Renal cortical epithelial cell (primary cell): Measurements from ENCODE around the gene CPAMD8. TPM values are rescaled to one million over a fixed set of nuclear protein-coding genes. Genes with fewer than 3 reads are reported as not detected.

Experiments used
- DNase-seq: peaks from one replicate; pipeline ENCODE4 v3.0.0-alpha.2; 2011; ENCODE audit warnings: low read depth
- total RNA-seq: library from RNA; depleted of rRNA; stranded (reverse); fragments of >200 nt; gene quantifications from 2 replicates; pipeline ENCODE4 v1.2.3, GENCODE V29; 2014

Gene CPAMD8
- total RNA-seq, 1 donor from 2014 or later = 3.9 TPM

DNA sequence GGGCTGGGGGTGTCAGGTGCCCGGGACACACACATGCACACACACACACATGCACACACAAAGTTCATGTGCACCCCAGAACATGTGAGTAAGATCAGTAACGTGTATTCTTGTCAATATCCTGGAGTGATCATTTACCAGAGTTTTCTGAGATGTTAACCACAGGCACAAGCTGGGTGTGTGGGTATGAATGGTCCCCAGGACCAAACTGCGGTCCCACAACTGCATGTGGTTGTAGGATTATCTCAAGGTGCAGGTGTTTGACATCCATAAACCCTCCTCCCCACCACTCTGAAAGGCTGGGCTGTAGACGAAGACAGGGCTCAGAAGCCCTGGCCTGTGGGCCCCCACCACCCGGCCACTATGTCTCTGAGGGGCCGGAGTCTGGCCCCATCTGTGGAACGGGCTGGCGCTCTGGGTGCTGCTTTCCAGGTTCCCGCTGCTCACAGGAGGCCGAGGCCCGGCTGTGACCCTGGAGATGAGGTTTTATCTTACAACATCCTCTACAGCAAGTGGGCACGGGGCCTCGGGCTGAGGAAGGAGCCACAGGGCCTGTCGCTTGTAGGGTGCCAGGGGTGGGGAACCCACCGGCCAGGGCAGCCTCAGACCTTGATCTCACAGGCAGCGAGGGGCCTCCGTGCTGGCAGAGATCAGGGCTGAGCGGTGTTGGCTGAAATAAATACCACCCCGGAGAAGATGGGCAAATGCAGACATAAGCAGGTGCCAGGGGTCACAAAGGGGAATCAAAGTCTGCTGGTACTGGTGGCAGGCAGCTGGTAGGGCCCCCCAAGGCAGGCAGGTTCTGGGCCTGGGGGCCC lies 133.5 kb downstream of the CPAMD8 start:
- DNase-seq = no peak

DNA sequence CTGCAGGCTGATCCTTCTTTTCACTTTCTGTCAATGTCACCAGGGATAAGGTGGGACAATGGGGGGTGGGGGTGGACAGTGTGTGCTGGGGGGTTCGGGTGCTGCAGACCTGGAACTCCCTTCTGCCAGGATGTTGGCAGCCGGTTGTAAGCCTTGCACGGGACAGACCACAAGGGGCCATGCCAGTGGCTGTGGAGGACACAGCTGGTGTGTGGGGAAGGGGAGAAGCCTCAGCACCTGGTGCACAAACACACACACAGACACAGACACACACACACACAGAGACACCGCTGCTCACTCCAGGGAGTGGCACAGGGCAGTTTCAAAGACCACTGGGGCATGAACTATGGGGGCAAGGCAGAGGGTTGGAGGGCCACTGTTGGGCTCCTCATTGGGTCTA lies 134.2 kb downstream of the CPAMD8 start:
- no peak for DNase-seq

DNA sequence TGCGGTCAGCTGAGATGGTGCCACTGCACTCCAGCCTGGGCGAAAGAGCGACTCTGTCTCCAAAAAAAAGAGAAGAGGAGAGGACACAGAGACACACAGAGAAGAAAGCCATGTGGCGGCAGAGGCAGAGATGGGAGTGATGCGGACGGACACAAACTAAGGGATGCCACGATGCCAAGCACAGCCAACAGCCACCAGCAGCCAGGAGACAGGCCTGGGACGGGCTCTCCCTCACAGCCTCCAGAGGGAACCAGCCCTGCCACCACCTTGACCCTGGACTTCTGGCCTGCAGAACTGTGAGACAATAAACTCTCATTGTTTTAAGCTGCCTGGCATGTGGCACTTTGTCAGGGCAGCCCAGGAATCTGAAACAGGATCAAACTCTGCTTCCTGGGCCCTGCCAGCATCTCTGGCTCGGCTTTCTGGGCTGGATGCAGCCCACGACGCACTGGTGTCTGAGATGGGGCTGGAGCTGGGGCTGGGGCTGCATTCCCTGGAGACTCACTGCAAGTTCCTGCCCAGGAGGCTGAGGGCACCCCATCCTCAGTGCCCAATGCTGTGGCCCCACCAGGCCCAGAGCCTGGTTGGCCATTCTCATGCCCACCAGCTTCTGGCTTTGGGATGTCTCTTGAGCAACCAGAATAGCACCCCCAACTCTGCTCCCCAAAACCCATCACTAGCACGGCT lies 134.8 kb downstream of the CPAMD8 start:
- no peak for DNase-seq

DNA sequence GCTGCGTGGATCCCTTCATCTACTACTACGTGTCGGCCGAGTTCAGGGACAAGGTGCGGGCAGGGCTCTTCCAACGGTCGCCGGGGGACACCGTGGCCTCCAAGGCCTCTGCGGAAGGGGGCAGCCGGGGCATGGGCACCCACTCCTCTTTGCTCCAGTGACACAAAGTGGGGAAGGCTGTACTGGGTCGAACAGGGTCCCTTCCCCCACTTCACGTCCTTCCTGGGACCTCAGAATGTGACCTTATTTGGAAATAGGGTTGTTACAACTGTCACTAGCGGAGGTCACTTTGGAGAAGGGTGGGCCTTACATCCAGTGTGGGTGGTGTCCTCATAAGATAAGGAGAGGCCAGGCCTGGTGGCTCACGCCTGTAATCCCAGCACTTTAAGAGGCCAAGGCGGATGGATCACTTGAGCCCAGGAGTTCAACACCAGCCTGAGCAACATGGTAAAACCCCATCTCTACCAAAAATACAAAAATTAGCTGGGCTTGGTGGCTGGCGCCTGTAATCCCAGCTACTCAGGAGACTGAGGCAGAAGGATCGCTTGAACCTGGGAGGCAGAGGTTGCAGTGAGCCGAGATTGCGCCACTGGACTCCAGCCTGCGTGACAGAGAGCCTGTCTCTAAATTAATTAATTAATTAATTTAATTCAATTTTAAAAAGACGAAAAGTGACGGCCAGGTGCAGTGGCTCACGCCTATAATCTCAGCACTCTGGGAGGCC lies 136.0 kb downstream of the CPAMD8 start:
- no peak for DNase-seq

DNA sequence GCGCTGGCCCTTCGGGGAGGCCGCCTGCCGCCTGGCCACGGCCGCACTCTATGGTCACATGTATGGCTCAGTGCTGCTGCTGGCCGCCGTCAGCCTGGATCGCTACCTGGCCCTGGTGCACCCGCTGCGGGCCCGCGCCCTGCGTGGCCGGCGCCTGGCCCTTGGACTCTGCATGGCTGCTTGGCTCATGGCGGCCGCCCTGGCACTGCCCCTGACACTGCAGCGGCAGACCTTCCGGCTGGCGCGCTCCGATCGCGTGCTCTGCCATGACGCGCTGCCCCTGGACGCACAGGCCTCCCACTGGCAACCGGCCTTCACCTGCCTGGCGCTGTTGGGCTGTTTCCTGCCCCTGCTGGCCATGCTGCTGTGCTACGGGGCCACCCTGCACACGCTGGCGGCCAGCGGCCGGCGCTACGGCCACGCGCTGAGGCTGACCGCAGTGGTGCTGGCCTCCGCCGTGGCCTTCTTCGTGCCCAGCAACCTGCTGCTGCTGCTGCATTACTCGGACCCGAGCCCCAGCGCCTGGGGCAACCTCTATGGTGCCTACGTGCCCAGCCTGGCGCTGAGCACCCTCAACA lies 136.6 kb downstream of the CPAMD8 start:
- DNase-seq = no peak

DNA sequence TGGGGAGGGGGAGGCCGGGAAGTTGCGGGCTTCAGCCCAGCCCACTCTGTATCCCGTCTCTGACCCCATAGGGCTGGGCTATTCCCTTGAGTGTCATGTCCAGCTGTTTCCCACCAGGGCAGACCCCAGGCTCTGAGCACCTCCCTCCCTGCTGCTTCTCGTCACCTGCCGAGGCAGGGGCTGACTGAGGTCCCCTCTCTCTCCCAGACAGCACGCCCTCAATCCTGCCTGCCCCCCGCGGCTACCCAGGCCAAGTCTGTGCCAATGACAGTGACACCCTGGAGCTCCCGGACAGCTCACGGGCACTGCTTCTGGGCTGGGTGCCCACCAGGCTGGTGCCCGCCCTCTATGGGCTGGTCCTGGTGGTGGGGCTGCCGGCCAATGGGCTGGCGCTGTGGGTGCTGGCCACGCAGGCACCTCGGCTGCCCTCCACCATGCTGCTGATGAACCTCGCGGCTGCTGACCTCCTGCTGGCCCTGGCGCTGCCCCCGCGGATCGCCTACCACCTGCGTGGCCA lies 137.2 kb downstream of the CPAMD8 start:
- no peak for DNase-seq

DNA sequence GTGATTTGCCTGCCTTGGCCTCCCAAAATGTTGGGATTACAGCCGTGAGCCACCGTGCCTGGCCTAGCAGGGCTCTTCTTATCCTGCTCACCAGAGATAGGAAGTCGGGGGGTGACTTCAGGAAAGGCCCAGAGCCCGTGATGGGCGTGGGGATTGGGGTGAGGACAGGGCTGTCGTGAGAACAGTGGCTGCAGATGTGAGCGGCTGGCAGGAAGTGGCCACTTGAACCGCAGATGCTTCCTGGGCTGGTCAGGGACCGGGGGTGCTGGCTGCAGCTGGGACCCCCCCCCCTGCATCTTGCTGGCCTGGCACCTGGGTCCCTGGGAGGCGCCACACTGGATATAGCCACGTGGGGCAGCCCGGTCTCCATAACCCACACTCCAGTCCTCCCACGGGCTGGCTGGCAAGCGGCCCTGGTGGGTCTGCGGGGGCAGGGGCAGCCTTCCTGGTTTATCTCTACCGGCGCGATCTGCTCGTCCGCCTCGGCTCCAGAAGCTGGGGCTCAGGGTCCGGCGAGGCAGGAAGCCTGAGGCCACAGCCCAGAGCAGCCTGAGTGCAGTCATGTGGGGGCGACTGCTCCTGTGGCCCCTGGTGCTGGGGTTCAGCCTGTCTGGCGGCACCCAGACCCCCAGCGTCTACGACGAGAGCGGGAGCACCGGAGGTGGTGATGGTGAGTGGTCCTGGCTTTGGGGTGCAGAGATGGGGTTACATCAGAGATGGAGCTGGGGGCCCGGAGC lies 137.8 kb downstream of the CPAMD8 start, which contains the start of gene F2RL3:
TSS of gene F2RL3 (plus strand) at position 371 of the 737 bp plus-strand sequence. CDS start at position 562, 191 bp downstream.
- no peak for DNase-seq

DNA sequence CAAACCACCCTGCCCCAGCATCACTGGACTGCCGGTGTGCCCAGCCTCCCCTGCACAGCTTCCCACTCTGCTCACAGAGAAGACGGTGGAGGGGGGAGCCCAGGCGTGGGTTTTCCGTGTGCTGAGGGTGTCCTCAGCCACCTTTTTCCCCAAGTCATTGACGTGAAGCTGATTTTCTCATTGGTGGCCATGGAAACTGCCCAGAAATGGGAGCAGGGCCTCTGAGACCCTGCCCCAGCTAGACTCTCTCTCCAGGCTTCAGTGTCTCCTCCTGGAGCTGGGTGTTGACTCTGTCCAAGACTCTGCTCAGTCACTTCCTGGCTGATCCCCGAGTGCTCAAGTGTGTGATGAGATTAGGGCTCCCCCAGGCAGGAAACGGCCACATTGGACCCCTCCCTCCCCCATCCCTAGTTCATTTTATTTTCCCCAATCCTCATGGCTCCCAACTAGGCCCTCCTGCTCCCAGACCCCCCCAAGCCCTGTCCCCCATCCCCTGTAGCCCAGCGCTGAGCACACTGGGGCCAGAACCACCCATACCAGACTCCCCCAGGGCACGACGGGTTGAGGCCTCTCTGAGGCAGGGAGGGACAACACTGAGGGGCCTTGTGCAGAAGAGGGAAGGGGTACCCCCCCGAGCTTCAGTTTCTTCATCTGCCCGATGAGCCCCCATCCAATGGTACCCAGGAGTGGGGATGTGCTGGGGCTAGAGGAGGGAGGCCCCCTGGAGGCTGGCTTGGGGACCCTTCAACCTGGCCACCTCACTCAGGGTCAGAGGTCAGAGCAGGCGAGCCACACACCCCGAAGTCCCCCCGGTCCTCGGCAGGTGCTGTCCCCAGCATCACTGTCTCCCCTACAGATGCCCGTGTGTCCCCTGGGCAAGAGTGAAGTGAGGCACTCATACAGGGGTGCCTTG lies 139.0 kb downstream of the CPAMD8 start:
- DNase-seq = no peak

DNA sequence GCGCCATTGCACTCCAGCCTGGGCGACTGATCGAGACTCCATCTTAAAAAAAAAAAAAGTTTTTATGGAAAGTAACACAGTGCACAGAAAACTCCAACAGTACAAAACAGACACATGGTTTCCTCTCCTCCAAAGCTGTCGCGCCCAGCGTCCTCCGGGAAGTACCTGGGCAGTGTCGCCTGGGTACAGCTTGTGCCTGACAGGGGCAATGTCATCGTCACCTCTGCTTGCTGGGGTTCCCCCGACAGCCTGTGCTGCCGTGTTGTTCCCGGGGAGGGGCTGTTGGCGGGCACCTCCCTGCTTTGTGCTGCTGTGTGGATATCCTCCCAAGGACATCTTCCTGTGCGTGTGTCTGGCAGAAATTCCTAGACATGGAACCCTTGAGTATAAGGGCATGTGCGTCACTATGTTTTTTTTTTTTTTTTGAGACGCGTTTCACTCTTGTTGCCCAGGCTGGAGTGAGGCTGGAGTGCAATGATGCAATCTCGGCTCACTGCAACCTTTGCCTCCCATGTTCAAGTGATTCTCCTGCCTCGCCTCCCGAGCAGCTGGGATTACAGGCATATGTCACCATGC lies 140.2 kb downstream of the CPAMD8 start:
- peak; percentile 62 for DNase-seq

DNA sequence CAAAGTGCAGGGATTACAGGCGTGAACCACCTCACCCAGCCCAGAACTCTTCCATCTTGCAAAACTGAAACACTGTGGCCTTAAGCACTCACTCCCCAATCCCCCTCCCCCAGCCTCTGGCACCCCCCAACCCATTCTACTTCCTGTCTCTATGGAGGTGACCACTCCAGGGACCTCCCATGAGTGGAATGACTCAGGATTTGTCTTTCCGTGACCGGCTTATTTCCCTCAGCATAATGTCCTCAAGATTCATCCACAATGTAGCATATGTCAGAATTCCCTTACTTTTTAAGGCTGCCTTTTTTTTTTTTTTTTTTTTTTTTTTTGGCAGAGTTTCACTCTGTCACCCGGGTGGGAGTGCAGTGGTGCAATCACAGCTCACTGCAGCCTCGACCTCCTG lies 141.4 kb downstream of the CPAMD8 start:
- DNase-seq = no peak

DNA sequence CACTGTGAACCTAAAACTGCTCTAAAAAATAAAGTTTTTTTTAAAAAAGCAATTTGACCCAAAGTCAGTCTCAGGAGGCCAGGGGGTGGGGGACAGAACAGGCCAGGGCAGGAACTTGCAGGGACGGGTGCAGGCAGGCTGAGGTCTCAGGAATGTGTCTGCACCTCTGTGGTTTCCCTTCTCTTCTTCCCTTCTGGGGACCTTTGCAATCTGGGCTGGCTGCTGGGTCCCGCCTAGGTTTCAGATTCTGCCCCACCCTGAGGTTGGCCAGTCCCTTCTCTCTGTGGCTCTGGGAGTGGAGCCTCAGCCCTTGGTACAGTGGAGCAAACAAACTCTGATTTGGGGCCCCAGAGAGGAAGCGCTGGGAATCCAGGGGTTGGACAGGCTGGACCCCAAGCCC lies 143.1 kb downstream of the CPAMD8 start:
- DNase-seq = no peak

DNA sequence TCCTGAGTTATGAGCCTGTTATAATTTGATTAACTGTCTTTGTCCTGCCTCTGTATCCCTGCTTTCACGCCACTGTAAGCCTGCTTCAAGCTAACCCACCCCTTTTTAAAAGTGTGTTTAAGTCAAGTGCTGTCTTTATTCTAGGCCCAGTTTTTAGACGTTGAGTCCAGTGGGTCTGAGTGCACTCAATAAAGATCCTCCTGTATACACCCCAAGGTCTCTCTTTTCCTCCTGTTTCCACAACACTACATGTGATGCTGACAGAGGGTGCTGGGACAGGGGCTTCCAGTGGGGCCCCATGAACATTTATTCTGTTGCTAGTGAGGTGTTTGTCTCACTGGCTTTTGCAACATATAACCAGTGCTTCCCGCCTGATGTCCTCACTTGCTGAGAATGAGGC lies 144.5 kb downstream of the CPAMD8 start:
- no peak for DNase-seq

DNA sequence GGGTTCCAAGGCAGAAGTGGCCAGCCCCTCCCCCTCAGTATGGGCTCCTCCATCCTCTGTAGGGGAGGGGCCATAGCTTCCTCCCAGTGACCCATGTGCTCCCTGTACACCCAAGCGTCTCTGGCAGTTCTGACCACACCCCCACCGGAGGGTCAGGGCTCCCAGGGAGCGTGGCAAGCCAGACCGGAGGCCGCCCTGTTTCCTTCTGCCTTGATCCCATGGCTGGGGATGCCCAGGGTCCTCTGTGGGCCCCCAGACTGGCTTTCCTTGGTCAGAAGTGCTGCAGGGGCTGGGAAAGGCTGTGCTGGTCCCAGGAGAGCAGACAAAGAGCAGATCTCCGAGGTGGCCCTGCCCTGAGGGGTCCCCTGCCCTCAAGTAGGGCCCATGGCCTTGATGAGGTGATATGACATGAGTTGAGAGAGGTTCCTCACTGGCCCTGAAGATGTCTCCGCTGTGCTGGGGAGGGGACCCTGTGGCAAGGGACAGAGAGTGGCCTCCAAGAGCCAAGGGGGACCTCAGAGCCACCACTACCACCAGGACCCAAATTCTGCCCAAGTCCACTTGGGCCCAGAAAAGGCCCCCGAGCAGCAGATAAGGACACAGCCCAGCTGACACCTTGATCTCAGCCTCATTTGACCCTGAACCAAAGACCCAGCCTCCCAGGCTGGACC lies 145.6 kb downstream of the CPAMD8 start:
- DNase-seq = no peak

DNA sequence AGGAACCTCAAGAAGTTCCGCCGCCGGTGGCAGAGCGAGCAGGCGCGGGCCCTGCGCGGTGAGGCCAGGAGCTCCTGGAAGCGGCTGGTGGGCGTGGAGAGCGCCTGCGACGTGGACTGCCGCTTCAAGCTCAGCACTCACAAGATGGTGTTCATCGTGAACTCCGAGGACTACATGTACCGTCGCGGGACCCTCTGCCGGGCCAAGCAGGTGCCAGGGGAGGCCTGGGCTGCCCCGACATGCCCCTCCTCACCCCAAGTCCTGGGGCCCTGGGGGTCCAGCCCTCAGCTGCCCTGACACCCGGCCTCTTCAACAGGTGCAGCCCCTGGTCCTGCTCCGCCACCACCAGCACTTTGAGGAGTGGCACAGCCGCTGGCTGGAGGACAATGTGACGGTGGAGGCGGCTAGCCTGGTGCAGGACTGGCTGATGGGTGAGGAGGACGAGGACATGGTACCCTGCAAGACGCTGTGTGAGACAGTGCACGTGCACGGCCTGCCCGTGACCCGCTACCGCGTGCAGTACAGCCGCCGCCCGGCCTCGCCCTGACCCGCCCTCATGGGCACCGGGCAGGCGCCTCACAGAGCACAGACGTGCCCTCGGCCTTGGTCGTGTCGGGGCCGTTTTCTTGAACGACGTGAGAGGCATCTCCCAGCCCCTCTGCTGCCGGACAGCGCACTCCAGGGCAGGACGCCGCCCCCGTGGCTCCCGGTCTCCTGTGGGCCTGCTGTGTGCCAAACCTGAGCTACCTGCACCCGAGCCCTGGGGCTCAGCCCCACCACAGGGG lies 148.2 kb downstream of the CPAMD8 start:
- no peak for DNase-seq

DNA sequence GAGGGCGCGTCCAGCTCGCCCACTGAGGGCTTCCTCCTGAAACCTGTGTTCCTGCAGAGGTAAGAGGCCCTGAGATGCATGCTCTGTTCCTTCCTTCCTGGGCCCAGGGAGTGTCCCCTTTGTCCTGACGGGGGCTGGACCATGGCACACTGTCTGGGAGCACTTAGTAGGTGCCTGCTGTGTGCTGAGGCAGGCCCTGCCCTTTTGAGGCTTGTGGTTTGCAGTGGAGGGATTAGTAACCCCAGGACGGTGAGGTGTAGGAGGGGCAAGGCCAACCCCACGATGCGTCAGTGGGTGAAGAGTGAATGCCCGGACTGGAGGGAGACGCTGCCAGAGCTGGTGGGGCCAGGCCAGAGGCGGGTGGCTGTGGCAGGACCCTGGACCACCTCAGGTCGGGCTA lies 149.0 kb downstream of the CPAMD8 start:
- DNase-seq = no peak

DNA sequence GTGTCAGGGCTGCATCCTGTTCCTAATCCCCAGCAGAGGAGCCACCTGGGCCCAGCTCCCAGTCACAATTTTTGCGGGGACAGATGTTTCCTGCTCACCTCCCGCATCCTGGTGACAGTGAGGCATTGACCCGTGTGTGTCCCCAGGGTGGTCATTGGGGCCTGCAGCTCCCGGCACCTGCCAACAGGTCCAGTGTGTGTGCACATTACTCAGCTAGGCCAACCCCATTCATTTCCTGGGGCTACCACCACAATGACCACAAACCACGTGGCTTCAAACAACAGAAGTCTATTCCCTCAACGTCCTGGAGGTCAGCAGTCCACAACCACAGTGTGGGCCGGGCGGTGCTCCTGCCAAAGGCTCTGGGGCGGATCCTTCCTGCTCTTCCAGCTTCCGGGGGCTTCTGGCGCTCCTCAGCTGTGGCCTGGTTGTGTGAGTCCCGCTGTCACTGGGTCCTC lies 149.7 kb downstream of the CPAMD8 start:
- peak; percentile 59 for DNase-seq

DNA sequence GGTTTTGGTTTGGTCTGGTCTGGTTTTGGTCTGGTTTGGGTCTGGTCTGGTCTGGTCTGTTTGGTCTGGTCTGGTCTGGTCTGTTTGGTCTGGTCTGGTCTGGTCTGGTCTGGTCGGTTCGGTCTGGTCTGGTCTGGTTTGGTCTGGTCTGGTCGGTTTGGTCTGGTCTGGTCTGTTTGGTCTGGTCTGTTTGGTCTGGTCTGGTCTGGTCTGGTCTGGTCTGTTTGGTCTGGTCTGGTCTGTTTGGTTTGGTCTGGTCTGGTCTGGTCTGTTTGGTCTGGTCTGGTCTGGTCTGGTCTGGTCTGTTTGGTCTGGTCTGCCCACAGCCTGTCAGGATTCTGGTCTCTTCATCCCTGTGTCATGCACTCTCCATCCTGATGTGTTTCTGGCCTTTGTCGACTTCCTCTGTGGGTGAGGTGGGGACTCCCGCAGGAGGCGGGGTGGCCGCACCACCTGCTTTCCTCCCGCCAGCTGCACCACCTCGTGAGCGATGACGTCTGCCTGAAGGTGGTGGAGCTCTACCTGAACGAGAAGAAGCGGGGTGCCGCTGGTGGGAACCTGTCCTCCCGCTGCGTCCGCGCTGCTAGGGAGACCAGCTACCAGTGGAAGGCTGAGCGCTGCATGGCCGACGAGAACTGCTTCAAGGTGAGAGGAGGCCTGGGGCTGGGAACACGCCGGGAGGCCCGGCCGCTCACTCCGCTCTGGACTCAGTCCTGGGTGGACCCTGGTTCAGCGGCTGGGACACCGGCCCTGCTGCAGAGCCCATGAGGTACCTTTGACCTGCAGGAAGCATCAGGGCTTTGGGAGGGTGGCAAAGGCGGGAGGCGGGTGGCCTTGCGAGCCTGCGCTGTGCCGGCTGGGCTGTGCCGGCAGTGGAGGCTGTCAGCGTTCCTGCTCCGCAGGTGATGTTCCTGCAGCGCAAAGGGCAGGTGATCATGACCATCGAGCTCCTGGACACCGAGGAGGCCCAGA lies 150.7 kb downstream of the CPAMD8 start:
- no peak for DNase-seq
